Glomerular visceral epithelial cell (primary cell): ENCODE measurements around the gene P2RY12.

Experiments
- DNase-seq: peaks from one replicate; pipeline ENCODE4 v3.0.0-alpha.2; 2016; ENCODE audit errors: extremely low spot score

P2RY12 gene

DNA sequence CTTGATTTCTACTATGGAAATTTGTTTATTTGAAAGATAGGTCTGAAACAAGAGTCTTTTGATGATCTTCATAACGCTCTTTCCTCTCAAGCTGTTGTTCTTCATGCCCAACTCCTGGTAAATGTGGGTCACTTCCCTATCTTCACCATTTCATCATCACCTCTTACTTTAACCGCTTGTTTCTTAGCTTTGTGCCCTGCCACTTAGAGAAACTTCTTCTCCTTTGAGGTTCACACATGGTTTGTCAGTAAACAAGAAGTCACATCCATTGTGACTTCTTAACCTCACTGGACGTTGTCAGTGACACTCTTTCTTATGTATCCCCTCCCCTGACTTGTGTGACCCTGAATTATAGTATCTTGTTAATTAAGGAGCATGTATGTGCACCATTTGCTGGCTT is 38.3 kb downstream of the P2RY12 start:
- DNase-seq, result no peak

DNA sequence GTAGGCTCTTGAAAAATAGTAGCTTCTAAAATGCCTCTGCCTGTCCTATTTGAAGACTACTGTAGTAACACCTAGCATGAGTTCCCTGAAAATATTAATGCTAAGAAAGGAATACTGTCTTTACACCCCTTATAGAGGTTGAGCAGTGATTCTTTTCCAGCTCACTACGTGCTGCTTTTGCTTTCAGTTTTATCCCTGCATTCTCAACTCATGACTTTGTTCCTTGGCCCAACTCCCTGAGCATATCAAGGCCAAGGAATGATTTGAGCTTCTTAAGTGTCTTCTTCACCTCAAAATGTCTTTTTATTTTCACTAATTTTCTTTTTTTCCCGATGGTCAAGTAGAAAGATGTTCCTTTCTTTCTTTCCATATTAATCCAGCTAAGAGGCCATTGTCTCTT is 38.7 kb downstream of the P2RY12 start:
- peak; percentile 30 for DNase-seq

DNA sequence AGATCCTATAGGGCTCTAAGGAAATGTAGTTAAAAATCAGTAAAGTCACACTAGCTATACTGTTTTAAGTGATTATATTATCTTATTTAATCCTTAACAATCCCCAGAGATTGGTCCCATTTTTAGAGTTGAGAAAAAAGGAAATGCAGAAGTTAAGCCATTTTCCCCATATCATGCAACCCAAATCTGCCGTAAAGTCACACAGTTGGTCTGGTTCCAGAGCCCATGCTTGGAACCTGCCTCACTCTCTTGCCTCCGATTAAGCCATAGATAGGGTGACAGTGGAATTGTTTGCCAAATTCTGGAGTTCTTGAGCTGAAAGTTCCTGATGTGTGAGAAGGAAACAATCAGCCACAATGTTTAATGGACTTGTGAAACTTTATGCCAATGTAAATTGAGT is 52.9 kb downstream of the P2RY12 start:
- no peak for DNase-seq

DNA sequence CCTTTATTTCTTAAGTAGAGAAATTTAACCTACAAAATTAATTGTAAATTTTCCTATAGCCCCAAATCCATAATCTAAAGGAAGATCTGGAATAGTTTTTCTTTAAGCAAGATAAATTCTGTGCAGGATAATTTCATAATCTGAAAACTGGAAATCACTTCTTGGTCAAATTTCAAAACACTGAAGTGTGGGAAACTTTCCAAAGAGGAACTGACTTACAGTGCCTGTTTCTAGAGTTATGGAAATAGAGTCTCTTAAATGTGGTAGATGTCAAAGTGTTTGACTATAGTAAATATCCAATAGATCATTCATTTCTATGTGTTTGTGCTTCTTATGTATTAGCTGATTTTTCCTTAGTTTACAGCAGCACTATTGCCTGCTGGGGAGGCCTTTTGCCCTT is 53.7 kb downstream of the P2RY12 start:
- no peak for DNase-seq

DNA sequence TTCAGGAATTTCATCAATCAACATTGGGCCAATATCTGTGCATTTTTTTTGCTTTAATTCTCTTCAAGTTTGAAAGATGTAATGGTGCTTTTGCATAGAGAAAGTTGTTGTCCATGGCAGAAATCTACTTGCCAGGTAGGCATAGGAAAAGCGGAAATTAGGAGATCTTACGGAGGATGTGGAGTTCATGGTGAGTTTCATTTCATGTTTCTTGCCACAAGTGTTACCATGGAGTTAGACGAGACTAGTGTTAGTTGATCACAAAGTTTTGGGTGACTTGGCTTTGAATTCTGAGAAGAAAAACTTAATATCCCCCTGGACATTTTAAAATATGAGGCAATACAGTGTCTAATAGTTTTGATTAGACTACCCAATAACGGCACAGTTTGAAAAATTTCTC is 54.2 kb downstream of the P2RY12 start:
- DNase-seq, result no peak

DNA sequence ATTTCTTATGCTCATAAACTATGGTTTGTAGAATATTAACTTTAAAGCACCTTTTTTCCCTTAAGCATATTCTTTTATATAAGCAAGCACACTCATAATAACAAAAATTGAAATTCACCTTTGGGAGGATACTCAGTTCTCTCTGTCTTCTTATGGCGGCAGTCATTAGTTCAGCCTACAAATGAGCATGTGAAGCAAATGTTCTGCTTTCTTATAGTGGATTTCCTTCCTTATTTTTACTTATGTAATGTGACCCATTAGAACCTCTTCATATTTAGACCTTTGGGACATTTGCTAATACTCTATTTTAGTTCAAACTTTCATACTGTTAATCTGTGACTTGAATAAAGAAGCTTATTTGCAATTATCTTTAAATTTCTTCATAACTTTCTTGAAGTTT is 55.2 kb downstream of the P2RY12 start, which contains the start of gene P2RY13:
P2RY13 (minus strand) TSS at position 187 of the 400 bp plus-strand sequence; CDS start at position 166, 21 bp downstream.
- no peak for DNase-seq

DNA sequence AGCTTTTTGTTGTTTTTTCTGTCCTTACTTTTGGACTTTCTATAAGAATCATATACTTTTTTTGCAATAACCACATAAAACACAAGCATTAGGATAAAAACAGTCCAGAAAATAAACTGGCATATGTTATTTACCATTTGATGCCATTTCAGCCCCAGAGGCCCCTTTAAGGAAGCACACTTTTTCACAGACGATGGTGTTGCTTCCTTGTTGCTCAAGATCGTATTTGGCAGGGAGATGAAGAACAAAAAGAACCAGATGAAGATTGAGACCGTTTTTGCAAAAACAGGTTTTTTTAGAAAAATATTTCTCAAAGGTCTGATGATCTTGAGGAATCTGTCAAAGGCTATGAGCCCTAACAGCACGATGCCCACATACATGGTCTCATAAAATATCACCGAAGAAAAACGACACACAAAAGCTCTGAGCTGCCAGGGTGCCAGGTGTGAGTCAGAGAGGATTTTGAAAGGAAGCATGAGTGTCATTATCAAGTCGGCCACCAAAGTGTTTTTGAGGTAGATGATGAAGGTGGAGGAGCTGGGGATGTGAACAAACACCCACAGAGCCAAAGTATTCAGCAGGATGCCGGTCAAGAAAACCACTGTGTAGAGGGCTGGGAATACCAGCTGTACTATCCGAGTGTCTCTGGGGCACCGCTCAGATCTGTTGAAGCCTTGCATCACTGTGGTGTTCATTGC is 56.1 kb downstream of the P2RY12 start:
- DNase-seq, result peak; percentile 42

DNA sequence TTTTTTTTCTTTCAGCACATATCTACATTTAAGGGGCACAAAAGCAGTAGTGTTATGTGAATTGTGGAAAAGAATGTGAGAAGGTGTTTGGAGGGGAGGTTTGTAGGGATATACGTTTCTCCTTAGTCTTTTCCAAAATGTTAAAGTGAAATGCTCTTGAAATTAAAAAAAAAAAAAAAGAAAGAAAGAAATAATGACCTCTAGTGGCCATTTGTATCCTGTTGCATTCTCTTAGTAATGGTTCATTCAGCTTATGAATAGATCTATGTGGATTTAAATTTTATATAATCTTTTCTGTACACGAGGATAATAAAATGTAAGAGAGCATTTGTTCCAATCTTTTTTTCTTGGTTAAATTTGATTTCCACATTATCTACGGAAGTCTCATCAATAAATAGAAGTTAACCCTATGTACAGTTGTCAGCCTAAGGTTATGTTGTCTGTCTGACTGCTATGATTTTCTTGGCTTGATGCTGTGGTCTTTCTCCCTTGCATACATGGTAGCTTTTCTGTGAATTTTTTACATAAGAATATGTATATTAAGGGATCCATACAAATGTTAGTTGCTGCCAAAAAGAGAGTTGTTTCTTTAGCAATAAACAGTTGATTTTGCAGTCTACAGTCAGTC is 56.9 kb downstream of the P2RY12 start:
- no peak for DNase-seq

DNA sequence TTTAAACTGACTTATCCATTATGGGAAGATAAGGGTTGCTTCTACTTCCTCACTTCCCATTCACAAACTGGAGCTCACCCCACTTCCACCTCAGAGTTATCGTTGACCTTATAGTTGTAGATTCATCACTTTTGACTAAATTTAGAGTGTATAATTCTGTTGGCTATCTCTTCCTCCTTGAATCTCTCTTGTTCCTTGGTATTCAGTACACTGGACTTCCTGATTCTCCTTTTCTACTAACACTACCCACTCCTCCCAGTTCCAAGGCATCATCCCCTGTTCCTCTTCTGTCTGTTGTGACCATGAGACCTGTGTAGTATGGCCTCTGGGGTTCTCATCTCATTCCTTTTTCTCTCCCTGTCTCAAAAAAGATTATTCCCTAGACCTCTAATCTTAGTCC is 62.0 kb downstream of the P2RY12 start:
- no peak for DNase-seq

DNA sequence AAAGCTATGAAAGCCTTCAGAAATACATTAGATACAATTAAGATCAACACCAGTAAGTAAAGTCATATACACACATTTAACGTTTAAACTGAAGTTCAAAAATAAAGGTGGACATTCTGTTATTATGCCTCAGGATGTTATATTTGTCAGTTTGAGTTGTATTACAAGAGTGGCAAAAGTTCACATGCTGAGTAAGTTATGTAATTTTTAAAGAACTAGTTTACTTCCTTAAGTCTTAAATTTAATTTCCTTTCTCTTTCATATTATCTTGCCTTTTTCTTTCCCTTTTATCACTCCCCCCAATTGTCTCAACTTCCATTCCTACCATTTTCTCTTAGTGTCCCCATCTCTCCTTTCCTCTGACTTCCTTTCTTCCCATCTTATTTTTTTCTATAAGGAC is 63.0 kb downstream of the P2RY12 start:
- no peak for DNase-seq

DNA sequence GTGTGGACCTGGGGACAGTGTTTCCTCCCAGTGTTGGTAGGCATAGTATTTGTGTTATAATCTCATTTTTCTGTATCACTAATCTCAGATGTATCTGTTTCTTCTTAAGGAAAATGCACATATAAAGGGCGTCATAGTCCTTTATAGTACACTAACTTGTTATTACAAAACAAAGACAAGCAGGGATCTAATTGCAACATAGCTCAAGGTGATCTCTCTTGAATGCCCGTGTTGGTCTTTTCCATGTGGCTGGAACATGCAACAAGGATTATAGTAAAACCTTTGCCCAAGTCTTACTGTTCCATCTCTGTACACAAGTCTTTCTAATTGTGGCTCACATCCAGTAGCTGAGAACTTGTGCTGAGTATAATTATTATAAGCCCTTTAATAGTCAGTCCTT is 64.4 kb downstream of the P2RY12 start:
- DNase-seq, result no peak

DNA sequence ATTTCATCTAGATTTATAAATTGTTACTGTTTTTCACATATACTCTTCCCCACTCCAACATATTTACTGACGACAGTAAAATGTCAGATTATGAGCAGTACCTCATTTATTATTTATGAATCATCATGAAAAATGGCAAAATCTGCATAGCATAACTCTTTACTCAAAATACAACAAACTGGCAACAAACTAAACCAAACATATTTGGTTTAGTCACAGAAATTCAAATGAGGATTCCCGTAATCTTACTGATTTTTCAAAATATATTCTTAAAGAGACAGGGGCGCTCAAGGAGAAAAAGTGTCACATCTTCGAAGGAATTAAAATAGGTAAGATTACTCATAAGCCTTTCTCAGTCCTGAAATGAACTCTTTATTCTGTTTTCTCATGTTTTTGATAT is 64.9 kb downstream of the P2RY12 start:
- no peak for DNase-seq

DNA sequence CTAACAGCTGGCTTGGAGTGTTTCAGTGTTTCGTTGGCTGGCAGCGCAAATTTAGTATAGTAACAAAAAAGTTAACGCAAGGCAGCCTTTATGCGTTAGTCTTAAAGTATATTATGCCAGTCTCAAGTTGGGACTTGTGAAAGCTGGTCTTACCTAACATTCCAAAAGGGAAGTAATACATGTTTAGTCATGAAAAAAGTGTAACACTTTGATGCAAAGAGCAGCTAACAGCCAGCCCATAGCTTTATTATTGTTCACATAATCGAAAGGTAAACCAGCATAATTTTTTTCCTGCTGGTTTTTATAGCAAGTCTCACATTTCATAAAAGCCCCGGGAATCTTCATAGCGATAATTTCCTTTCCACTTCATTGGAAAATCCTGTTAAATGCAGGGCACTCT is 65.6 kb downstream of the P2RY12 start:
- DNase-seq, result no peak

DNA sequence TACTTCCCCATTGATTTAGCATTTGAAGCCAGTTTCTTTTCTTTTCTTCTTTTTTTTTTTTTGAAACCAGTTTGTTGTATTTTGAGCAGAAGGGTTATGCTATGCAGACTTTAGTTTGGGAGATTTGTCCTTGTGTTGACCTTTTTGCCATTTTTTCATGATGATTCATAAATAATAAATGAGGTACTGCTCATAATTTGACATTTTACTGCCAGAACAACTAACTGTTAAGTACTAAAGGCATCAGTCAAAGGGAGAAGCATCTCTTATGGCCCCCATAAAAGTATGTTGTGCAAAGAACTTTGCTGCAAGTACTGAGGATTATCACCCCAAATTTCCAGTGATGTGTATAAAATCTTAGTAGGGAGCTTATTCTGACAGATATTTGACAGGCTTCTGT is 66.2 kb downstream of the P2RY12 start:
- no peak for DNase-seq

DNA sequence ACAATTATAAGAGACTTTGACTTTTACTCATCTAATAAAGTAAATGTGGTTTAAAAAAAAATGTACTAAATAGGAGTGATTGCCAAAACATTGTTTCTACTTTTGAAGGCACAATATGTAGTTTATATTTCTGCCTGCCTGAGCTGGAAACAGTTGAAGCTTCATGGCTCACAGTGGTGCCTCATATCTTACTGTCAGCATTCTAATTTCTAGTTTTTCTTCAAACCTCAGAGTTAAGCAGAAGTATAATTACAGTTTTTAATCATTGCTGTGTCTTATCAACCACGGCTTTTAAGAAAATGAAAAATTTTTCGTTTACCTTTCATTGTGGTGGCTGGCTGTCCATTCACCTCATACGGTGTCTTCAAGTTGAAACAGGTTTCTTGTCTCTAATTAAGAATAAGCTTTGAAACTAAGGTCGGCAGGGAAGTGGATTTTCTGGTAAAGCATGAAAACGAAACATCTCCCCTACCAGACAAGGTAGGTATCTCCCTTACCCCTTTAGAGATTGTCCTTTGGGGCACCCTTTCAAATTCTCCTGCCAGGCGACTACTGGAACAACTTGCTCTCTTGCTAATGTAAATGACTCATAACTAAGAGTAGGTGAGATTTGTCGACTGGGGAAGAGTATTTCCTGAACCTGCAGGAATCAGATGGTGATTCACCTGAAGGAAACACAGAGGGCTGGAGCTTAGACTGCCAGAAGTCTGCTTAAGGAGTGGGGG is 68.1 kb downstream of the P2RY12 start, which contains the start of gene GPR87:
GPR87 (minus strand) TSS at position 554 of the 725 bp plus-strand sequence. CDS start 16,720 bp downstream, outside the sequence.
- DNase-seq, result peak; percentile 61

DNA sequence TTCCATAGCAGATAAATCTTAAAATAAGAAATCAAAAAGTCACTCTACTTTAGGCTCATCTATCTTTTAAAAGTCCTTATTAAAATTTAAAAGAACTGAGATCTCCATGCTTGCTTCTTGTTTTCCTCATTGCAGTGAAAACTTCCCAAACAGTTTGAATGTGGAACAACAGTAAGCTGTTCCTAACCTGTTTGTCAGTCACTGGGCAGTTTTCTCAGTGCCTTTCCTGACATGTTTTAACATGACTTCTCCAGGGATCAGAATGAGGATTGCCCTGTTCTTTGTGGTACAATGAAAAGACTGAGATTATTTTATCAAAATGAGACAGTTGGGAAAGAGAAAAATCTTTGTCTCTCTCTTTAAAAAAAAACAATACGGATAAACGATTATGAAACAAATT is 68.7 kb downstream of the P2RY12 start:
- DNase-seq, result no peak

DNA sequence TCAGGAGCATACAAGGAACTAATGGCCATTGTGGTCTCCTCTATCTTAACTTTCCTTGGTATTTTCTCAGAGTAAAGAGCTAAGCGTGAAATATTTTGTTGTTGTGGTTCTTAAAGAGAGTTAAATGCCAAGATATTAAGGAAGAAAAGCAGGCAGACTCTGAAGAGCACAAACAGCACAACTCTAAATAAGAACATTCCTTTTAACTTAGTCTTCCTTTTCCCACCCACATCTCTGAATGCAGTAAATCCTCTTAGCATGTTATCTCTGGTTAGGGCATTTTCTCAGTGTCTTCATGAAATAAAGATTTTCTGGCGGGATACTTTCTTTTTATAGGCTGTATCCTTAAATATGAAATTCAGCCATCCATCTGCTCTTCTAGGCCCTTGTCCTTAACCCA is 69.4 kb downstream of the P2RY12 start:
- no peak for DNase-seq

DNA sequence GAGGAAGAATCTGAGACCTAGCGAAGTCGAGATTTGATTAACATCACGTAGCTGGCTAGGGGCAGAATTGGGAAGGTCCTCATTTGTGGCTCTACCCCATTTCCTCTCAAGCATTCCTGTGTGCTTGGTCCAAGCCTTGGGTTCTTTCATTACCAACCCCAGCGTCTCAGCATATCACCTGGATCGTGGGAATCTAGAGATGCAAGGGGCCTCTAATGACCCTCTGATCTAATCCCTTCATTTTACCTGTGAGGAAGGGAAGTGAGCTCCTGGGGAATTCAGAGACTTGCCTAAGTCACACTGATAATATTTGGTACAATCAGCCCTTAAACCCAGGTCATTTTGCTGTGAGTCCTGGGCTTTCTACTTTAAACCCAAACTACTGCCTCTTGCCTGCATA is 70.0 kb downstream of the P2RY12 start:
- no peak for DNase-seq

DNA sequence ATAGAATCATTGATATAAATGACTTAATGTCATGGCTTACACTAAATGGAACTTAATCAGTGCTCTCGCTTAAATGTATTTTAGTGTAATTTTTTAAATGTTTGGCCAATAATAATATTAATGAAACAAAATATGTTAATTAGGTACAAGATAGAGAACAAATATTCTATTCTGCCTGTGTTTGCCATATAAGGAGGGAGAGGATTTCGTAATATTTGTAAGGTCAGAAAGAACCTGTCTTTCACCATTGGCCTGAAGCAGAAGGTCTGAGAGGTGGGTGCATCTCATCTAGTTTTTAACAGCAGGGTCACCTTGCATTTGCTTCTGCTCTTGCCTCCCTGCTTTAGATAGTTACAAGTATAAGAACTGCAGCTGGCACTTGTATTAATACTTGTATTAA is 70.4 kb downstream of the P2RY12 start:
- no peak for DNase-seq

DNA sequence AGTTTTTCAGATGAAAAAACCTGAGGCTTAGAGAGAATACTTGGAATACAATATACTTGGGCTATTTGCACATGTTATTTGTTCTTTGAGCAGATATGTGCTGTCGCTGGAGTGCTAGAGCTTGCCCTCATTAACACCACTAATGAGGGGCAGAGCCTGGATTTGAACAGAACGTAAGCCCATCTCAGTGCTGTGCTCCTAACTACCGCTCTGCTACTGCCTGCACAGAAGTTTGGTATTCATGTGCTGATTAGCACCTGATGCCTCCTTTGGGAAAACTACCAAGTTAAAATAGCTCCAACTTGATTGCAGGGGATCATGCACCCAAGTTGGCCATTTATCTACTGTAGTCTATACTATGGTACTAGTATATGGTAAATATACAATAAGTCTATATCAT is 71.6 kb downstream of the P2RY12 start:
- no peak for DNase-seq

DNA sequence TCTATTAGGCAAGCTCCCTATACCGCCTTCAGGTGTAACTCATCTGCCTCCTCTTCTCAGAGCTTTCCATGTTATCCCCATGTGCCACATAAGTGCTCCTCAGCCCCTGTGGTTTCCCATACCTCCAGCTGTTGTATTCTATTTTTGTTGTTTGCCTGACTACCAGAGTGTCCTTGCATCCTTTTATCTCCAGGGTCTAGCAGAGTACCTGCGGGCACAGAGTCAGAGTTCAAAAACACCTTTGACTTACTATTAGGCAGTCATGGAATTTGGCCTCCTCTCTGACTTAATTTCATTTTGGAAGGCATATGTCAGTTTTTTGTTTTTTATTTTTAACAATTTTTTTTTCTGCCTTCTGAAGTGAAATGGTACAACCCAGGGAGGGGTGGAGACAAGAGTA is 75.0 kb downstream of the P2RY12 start:
- DNase-seq, result no peak

DNA sequence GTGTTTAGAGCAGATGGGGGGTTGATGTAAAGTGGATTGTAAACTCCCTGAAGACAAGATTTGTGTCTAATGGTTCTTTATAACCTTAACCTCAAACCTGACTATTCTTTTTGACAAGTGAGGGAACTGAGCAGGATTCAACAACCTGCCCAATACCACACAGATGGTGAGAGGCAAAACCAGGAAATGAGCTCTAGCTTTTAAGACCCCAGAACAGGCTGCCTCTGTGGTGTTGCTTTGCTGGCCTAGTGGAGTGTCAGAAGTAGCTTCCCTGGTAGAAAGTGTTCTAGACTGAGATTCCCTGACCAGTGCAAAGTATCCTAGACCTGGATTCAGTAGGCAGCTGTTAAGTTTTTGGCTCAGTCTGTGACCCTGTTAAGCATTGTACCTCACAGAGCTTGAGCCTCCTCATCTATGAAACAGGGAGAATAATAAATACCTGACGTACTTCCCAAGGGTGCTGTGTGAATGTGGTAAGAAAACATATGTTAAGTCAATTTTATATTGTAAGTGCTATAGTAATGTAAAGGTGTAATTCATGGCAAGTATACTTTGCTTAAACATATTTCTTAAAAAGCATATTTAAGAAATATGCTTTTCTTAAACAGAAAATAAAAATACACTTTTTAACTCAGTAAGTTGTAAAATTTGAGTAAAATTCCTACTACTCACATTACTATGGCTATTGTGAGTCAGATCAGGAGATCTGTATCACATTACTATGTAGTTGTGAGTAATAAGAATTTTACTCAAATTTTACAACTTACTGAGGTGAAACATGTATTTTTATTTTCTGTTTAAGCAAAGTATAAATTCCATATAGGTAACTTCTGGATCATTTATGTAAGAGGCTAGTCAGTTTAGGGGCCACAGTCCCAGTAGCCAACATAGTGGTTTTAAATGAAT is 76.7 kb downstream of the P2RY12 start:
- no peak for DNase-seq
